Measurements from ENCODE around the gene DSN1. TPM values are rescaled to one million over a fixed set of nuclear protein-coding genes. Genes with fewer than 3 reads are reported as not detected.

Gene DSN1
- total RNA-seq = 6.7 and 10.4 TPM in 2 replicates

GRCh38 chr20:36773597-36774390, at the start of gene DSN1:
Gene DSN1, minus strand, starts transcription at chr20:36773763. Its CDS starts 2,305 bp downstream, at chr20:36771458.

GRCh38 chr20:36745927-36746659, 27.5 kb downstream of the DSN1 start, which contains the start of gene NDRG3:
Gene NDRG3, minus strand, starts transcription at chr20:36746090. Its CDS starts 24,355 bp downstream, at chr20:36721735.

Other genes starting within 250 kb of the DSN1 start
- 45.4 and 54.0 TPM in 2 replicates for gene MYL9, start 232.2 kb downstream of the DSN1 start, total RNA-seq
- 5.9 and 7.8 TPM in 2 replicates for gene TGIF2, start 200.2 kb downstream of the DSN1 start, total RNA-seq
- gene RAB5IF, start 168.0 kb downstream of the DSN1 start, total RNA-seq = 46.0 and 53.4 TPM in 2 replicates
- 0.03 TPM in 1 of 2 replicates, not detected in the other for gene SLA2, start 127.6 kb downstream of the DSN1 start, total RNA-seq
- 21.5 and 29.3 TPM in 2 replicates for gene NDRG3, start 27.7 kb downstream of the DSN1 start, total RNA-seq
- gene TLDC2, start 102.4 kb upstream of the DSN1 start, total RNA-seq = not detected in 2 replicates
- 16.3 and 18.8 TPM in 2 replicates for gene SAMHD1, start 177.9 kb upstream of the DSN1 start, total RNA-seq